ENCODE results near the gene ALDH2. TPM values are rescaled to one million over a fixed set of nuclear protein-coding genes. Genes with fewer than 3 reads are reported as not detected.
A peak's percentile ranks its signal among the peaks of the same experiment; 100 is the strongest.

The ALDH2 gene
- total and polyA plus RNA-seq, 9 of the 15 experiments (the other 6 are each of a cell fraction or from before 2014, with no cell fraction given), result 1.9 to 22.5 (median 12.2) TPM

DNA sequence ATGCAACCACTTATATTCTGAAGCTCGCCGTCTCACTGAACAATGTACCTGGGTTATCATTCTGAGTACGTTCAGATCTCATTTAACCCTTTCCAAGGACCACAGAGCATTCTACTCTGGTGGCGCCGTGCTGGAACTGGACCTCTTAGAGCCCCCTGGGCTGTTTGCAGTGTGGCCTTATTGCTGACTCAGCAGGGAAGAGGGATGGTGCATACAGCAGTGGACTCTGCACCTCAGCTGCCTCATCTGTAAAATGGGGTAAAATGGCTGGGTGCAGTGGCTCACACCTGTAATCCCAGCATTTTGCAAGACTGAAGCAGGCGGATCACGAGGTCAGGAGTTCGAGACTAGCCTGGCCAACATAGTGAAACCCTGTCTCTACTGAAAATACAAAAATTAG, 2.9 kb downstream of the ALDH2 start:
- H3K4me3 ChIP-seq, result no peak overlapping the region
- H4K20me1 ChIP-seq (replicated peaks; ENCODE audit: control insufficient read depth, insufficient read depth, low read length), result no peaks in the 10 kb centered on the region
- H3K9me3 ChIP-seq (replicated peaks; ENCODE audit: control insufficient read depth, insufficient read depth, low read depth, low read length), result no peaks in the 10 kb centered on the region
- POLR2A ChIA-PET, result no interaction called here
- H3K27ac ChIP-seq (ENCODE audit: extremely low read depth, low read depth, low read length), result no peak overlapping the region
- no peaks in the 10 kb centered on the region; the same call in 2 of the 3 replicates for H3K79me2 ChIP-seq (ENCODE audit: control insufficient read depth, insufficient read depth, low read length)
- in situ Hi-C loops (cut with MboI), result no loop called here
- H3K9me1 ChIP-seq (ENCODE audit: control insufficient read depth, insufficient read depth, low read length), result no peaks in the 10 kb centered on the region
- no peak for FAIRE-seq
- no peaks in the 10 kb centered on the region for H3K27me3 ChIP-seq (ENCODE audit: control insufficient read depth in 2 of 2, insufficient read depth in 2 of 2, low read length in 2 of 2)
- no TSS peak for BruUV-seq (replicated peaks)
- no peaks in the 10 kb centered on the region for H3K36me3 ChIP-seq (ENCODE audit: control insufficient read depth, insufficient read depth, low read length)
- CTCF ChIA-PET (ENCODE audit: low intra/inter-chr PET ratio), result no interaction called here
- peaks cover 23 to 31% of the 10 kb centered on the region in 2 experiments for H3K4me1 ChIP-seq (replicated peaks in 1 of 2; ENCODE audit: control insufficient read depth in 2 of 2, insufficient read depth in 2 of 2, low read length in 2 of 2)
- ATAC-seq, result no peak
- WGBS (ENCODE audit: insufficient coverage, low coverage, missing lambda C conversion rate), result 73% methylated on average over 8 of the region's 8 CpGs
- intact Hi-C loops (cut with micrococcal nuclease), result no loop called here
- H3K9ac ChIP-seq (ENCODE audit: insufficient read depth in 1 of 2, low read depth in 2 of 2, low read length in 2 of 2), result no peak overlapping the region; a peak in 1 of 4 replicates
- no peak overlapping the region for H3K4me2 ChIP-seq (ENCODE audit: insufficient read depth, low read length)
- no peak for DNase-seq (ENCODE audit: extremely low read depth in 1 of 4, low spot score in 3 of 4)
- no peak overlapping the region for H2AFZ ChIP-seq (ENCODE audit: low read depth, low read length)
- no peak for TF ChIP-seq NCOA4 (IDR thresholded peaks at IDR 0.05; ENCODE audit: partially characterized antibody)
- no peak for TF ChIP-seq HSF4 (CRISPR knock-in tag; IDR thresholded peaks at IDR 0.05; ENCODE audit: borderline replicate concordance)
- TF ChIP-seq BRD9 (IDR thresholded peaks at IDR 0.05; ENCODE audit: low read depth, partially characterized antibody), result no peak
- peak; percentile 92 for TF ChIP-seq C11orf30 (IDR thresholded peaks at IDR 0.05; ENCODE audit: low read depth)
- TF ChIP-seq, protein P1, sequence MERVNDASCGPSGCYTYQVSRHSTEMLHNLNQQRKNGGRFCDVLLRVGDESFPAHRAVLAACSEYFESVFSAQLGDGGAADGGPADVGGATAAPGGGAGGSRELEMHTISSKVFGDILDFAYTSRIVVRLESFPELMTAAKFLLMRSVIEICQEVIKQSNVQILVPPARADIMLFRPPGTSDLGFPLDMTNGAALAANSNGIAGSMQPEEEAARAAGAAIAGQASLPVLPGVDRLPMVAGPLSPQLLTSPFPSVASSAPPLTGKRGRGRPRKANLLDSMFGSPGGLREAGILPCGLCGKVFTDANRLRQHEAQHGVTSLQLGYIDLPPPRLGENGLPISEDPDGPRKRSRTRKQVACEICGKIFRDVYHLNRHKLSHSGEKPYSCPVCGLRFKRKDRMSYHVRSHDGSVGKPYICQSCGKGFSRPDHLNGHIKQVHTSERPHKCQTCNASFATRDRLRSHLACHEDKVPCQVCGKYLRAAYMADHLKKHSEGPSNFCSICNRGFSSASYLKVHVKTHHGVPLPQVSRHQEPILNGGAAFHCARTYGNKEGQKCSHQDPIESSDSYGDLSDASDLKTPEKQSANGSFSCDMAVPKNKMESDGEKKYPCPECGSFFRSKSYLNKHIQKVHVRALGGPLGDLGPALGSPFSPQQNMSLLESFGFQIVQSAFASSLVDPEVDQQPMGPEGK (CRISPR knock-in tag; IDR thresholded peaks at IDR 0.05; ENCODE audit: borderline replicate concordance), result no peak
- TF ChIP-seq CCAR2 (IDR thresholded peaks at IDR 0.05; ENCODE audit: low read depth, low read length), result no peak
- TF ChIP-seq, protein P2, sequence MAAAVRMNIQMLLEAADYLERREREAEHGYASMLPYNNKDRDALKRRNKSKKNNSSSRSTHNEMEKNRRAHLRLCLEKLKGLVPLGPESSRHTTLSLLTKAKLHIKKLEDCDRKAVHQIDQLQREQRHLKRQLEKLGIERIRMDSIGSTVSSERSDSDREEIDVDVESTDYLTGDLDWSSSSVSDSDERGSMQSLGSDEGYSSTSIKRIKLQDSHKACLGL (CRISPR knock-in tag; IDR thresholded peaks at IDR 0.05; ENCODE audit: borderline replicate concordance, poor library complexity, severe bottlenecking), result no peak
- no peak for TF ChIP-seq ZNF197 (CRISPR knock-in tag; IDR thresholded peaks at IDR 0.05; ENCODE audit: low read depth)
- TF ChIP-seq RBFOX2 (IDR thresholded peaks at IDR 0.05; ENCODE audit: low read depth, low read length), result no peak
- no peak for TF ChIP-seq VEZF1 (CRISPR knock-in tag; IDR thresholded peaks at IDR 0.05)
- TF ChIP-seq MAFF (IDR thresholded peaks at IDR 0.05; ENCODE audit: low read length), result peak; percentile 93
- TF ChIP-seq MAFG (tag; conservative IDR thresholded peaks at IDR 0.05), result peak; percentile 91
- TF ChIP-seq ZNF316 (IDR thresholded peaks at IDR 0.05), result peak; percentile 94
- TF ChIP-seq TCF7 (IDR thresholded peaks at IDR 0.05; ENCODE audit: borderline replicate concordance), result no peak
- TF ChIP-seq USF2 (CRISPR knock-in tag; IDR thresholded peaks at IDR 0.05), result no peak
- no peak for TF ChIP-seq KDM1A (IDR thresholded peaks at IDR 0.05)
- TF ChIP-seq KLF16 (IDR thresholded peaks at IDR 0.05), result no peak
- peak; percentile 94 for TF ChIP-seq MAFK (IDR thresholded peaks at IDR 0.05; ENCODE audit: low read length)
- TF ChIP-seq, protein P3, sequence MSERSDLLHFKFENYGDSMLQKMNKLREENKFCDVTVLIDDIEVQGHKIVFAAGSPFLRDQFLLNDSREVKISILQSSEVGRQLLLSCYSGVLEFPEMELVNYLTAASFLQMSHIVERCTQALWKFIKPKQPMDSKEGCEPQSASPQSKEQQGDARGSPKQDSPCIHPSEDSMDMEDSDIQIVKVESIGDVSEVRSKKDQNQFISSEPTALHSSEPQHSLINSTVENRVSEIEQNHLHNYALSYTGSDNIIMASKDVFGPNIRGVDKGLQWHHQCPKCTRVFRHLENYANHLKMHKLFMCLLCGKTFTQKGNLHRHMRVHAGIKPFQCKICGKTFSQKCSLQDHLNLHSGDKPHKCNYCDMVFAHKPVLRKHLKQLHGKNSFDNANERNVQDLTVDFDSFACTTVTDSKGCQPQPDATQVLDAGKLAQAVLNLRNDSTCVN (CRISPR knock-in tag; IDR thresholded peaks at IDR 0.05), result no peak
- no peak for TF ChIP-seq RFX1 (IDR thresholded peaks at IDR 0.05)

All from K562 (cell line).